ENCODE data around the gene IQCF2. TPM values are rescaled to one million over a fixed set of nuclear protein-coding genes. Genes with fewer than 3 reads are reported as not detected.

IQCF2 gene
- not detected for total RNA-seq

GRCh38 chr3:51860703-51861665 lies at the start of gene IQCF2:
Gene IQCF2 (plus strand): TSS chr3:51861615. CDS start chr3:51861667, 52 bp downstream.
- Histone ChIP-seq H3K27me3 (no peaks in the 10 kb centered on the region), H3K4me1 (no peaks in the 10 kb centered on the region), H3K27ac (no peak within 1 kb of the TSS), H3K9me3 (no peaks in the 10 kb centered on the region), H3K36me3 (no peaks in the 10 kb centered on the region), H3K4me3 (no peak within 1 kb of the TSS)
- DNase-seq (ENCODE audit: low spot score) = no peak
- TF ChIP-seq CTCF (IDR thresholded peaks at IDR 0.05) = no peak

GRCh38 chr3:51813539-51813938 lies 47.9 kb upstream of the IQCF2 start:
- no peak for TF ChIP-seq CTCF (IDR thresholded peaks at IDR 0.05)
- H3K4me3 ChIP-seq = no peak overlapping the region
- H3K4me1 ChIP-seq = no peaks in the 10 kb centered on the region
- H3K36me3 ChIP-seq = no peaks in the 10 kb centered on the region
- H3K9me3 ChIP-seq = no peaks in the 10 kb centered on the region
- H3K27me3 ChIP-seq = no peaks in the 10 kb centered on the region
- no peak overlapping the region for H3K27ac ChIP-seq
- DNase-seq (ENCODE audit: low spot score) = no peak

- Histone ChIP-seq H3K4me1 (no peaks in the 10 kb centered on the region), H3K36me3 (no peaks in the 10 kb centered on the region), H3K27ac (no peak overlapping the region), H3K4me3 (no peak overlapping the region), H3K9me3 (no peaks in the 10 kb centered on the region), H3K27me3 (no peaks in the 10 kb centered on the region)
- DNase-seq (ENCODE audit: low spot score) = no peak
- TF ChIP-seq CTCF (IDR thresholded peaks at IDR 0.05) = no peak
These were observed 47.4 kb upstream of the IQCF2 start for GRCh38 chr3:51814034-51814433.

- Histone ChIP-seq H3K27ac (no peak overlapping the region), H3K36me3 (no peaks in the 10 kb centered on the region), H3K4me1 (no peaks in the 10 kb centered on the region), H3K4me3 (no peak overlapping the region), H3K9me3 (no peaks in the 10 kb centered on the region), H3K27me3 (no peaks in the 10 kb centered on the region)
- no peak for TF ChIP-seq CTCF (IDR thresholded peaks at IDR 0.05)
- DNase-seq (ENCODE audit: low spot score) = no peak
These were observed 45.8 kb upstream of the IQCF2 start for GRCh38 chr3:51815614-51816013.

- no peak for DNase-seq (ENCODE audit: low spot score)
- Histone ChIP-seq H3K9me3 (no peaks in the 10 kb centered on the region), H3K36me3 (no peaks in the 10 kb centered on the region), H3K4me3 (no peak overlapping the region), H3K27me3 (no peaks in the 10 kb centered on the region), H3K4me1 (no peaks in the 10 kb centered on the region), H3K27ac (no peak overlapping the region)
- no peak for TF ChIP-seq CTCF (IDR thresholded peaks at IDR 0.05)
These were observed 44.7 kb upstream of the IQCF2 start for GRCh38 chr3:51816723-51817122.

Measured in right atrium auricular region (tissue), 2 donors.